Spleen (tissue), 11 donors: Measurements from ENCODE around the gene RUFY1. TPM values are rescaled to one million over a fixed set of nuclear protein-coding genes. Genes with fewer than 3 reads are reported as not detected.

Experiments
- DNase-seq: peaks from one replicate; pipeline ENCODE4 v3.0.0-alpha.2; 2020
- H3K27ac ChIP-seq, 8 donors: fragments of 200-600 bp; sonication (generic) in 7 of 8; 1 replicate in 4 of 8; 2 replicates in 4 of 8; pipeline versions ENCODE4 v1.5.0 to v1.8.0; 2016 to 2021; ENCODE audit warnings: inconsistent platforms in 4 of 8, mild to moderate bottlenecking in 4 of 8, moderate library complexity in 1 of 8
- H3K27me3 ChIP-seq, 7 donors: fragments of 200-600 bp; sonication (generic) in 6 of 7; replicated peaks in 1 of 7; 1 replicate in 4 of 7; 2 replicates in 3 of 7; pipeline versions ENCODE4 v1.5.0 to v1.8.0; 2016 to 2021; ENCODE audit warnings: inconsistent platforms in 3 of 7, mild to moderate bottlenecking in 1 of 7
- H3K36me3 ChIP-seq, 6 donors: fragments of 200-600 bp; sonication (generic) in 5 of 6; 1 replicate in 4 of 6; 2 replicates in 2 of 6; pipeline versions ENCODE4 v1.5.0 to v1.8.0; 2016 to 2021; ENCODE audit warnings: inconsistent platforms in 2 of 6
- H3K4me1 ChIP-seq, 6 donors: fragments of 200-600 bp; sonication (generic) in 5 of 6; 1 replicate in 3 of 6; 2 replicates in 3 of 6; pipeline versions ENCODE4 v1.5.0 to v1.8.0; 2016 to 2021; ENCODE audit warnings: inconsistent platforms in 3 of 6
- H3K4me3 ChIP-seq, 8 donors: fragments of 200-600 bp; sonication (generic) in 7 of 8; 1 replicate in 4 of 8; 2 replicates in 4 of 8; pipeline versions ENCODE4 v1.5.0 to v1.8.0; 2016 to 2021; ENCODE audit warnings: inconsistent platforms in 4 of 8, mild to moderate bottlenecking in 4 of 8, moderate library complexity in 2 of 8
- H3K9me3 ChIP-seq, 8 donors: fragments of 200-600 bp; sonication (generic) in 7 of 8; 1 replicate in 4 of 8; 2 replicates in 4 of 8; pipeline versions ENCODE4 v1.5.0 to v1.8.0; 2016 to 2021; ENCODE audit warnings: inconsistent platforms in 4 of 8
- CTCF ChIP-seq, 11 experiments: fragments of 200-600 bp in 7 of 11; fragments of 450-650 bp in 4 of 11; sonication (generic) in 4 of 11; IDR thresholded peaks in 8 of 11; conservative IDR thresholded peaks in 3 of 11; 1 replicate in 7 of 11; 2 replicates in 4 of 11; pipeline versions ENCODE4 v1.4.0 to v1.8.0; 2016 to 2021; ENCODE audit warnings: antibody characterized with exemption in 11 of 11, inconsistent platforms in 4 of 11, mild to moderate bottlenecking in 1 of 11
- POLR2A ChIP-seq, 3 donors: fragments of 450-650 bp; IDR thresholded peaks; one replicate each; pipeline ENCODE4 v1.5.1; 2017; ENCODE audit warnings: antibody characterized with exemption in 3 of 3, mild to moderate bottlenecking in 1 of 3
- POLR2AphosphoS5 ChIP-seq, 3 donors: sonication (generic); formaldehyde crosslinking; IDR thresholded peaks; one replicate each; pipeline ENCODE4 v1.5.1; 2017; ENCODE audit warnings: antibody characterized with exemption in 3 of 3
- WGBS, 5 donors: extraction: QIAGEN DNeasy Blood & Tissue Kit in 3 of 5; methylation state at CpG; one replicate each; pipeline versions ENCODE4 v1.1.5 to v1.1.7; 2013 to 2018; 5-methylcytosine and 5-hydroxymethylcytosine counted together
- intact Hi-C: fragments of 100-400 bp; cut with DNase I; formaldehyde crosslinking; loops from one replicate; pipeline ENCODE4 v1.15.0; 2023; ENCODE audit warnings: low total_unique reads
- polyA plus RNA-seq, 3 donors: library from polyadenylated mRNA; stranded (reverse); fragments of 200-250 nt; gene quantifications; one replicate each; pipeline ENCODE4 v1.2.1, GENCODE V29; 2013
- total RNA-seq, 7 donors: library from RNA; depleted of rRNA in 3 of 7; stranded (reverse); fragments of >200 nt in 3 of 7; fragmentation: NEBNext Ultra II Directional in 4 of 7; extraction: Animal tissue kit (Norgen Biotek cat#: 25700) in 4 of 7; gene quantifications; one replicate each; pipeline versions ENCODE4 v1.1.0 to v1.2.1, GENCODE V29; 2016 to 2021
- donor health status: healthy with polysubstance abuse.
- donor health status: DM: no; HTN: no; CAD: no; lungs with moderate emphysema.
- donor health status: DM: no; HTN: no; CAD: no.
- donor health status: Bipolar disorder and iron deficiency.
- donor health status: healthy.
- donor health status: DM: no; HTN: no; CAD: no.
- donor health status: DM: yes; HTN: yes; CAD: no.

Gene RUFY1
- total and polyA plus RNA-seq, 10 donors = 33.9 to 89.6 (median 67.3) TPM

GRCh38 chr5:179621551-179622214, 71.3 kb downstream of the RUFY1 start:
- Histone ChIP-seq H3K27ac (peak overlapping the region; percentile 69 to 100 (median 100)), H3K36me3 (peaks cover 12 to 59% (median 47%) of the 10 kb centered on the region in 6 donors), H3K4me1 (peaks cover 52 to 71% (median 67%) of the 10 kb centered on the region in 6 donors), H3K27me3 (no peaks in the 10 kb centered on the region), H3K9me3 (no peaks in the 10 kb centered on the region), H3K4me3 (peak overlapping the region; percentile 64 to 96 (median 84))
- 2 to 12% (median 9%) methylated on average over 11 of the region's 11 CpGs for WGBS, 5 donors
- DNase-seq = peak; percentile 53
- no peak for TF ChIP-seq CTCF (IDR thresholded peaks at IDR 0.05 in 8 of 11, conservative IDR thresholded peaks at IDR 0.05 in 3 of 11)
- no peak for TF ChIP-seq POLR2AphosphoS5 (IDR thresholded peaks at IDR 0.05)
- no peak for TF ChIP-seq POLR2A (IDR thresholded peaks at IDR 0.05)
- intact Hi-C loops = loop anchor here (5.0 kb wide), 1 partner anchor 76 kb away; the partner anchor contains the start of gene CANX

GRCh38 chr5:179623003-179623905, 72.9 kb downstream of the RUFY1 start, which contains the start of gene HNRNPH1:
Gene HNRNPH1 (minus strand): TSS chr5:179623671. CDS start chr5:179623133, 538 bp downstream.
- Histone ChIP-seq H3K36me3 (peaks cover 4 to 43% (median 31%) of the 10 kb centered on the region in 6 donors), H3K4me1 (peaks cover 46 to 57% (median 51%) of the 10 kb centered on the region in 6 donors), H3K9me3 (no peaks in the 10 kb centered on the region), H3K4me3 (peak within 1 kb of the TSS; percentile 64 to 96 (median 84)), H3K27ac (peak within 1 kb of the TSS; percentile 98 to 100 (median 100)), H3K27me3 (no peaks in the 10 kb centered on the region)
- TF ChIP-seq CTCF (IDR thresholded peaks at IDR 0.05 in 8 of 11, conservative IDR thresholded peaks at IDR 0.05 in 3 of 11) (peak in 8 of 11 experiments; percentile 4 to 46 (median 16)), POLR2AphosphoS5 (IDR thresholded peaks at IDR 0.05) (peak; percentile 100), POLR2A (IDR thresholded peaks at IDR 0.05) (peak; percentile 98 to 99 (median 99))
- DNase-seq = peak; percentile 99
- intact Hi-C loops = loop anchor here (5.0 kb wide), 1 partner anchor 74 kb away; the partner anchor contains the start of gene CANX
- WGBS, 5 donors = 0% methylated on average over 73 to 92 of the region's 92 CpGs; no CpG with 5 or more reads in 1 of the 5 donors

GRCh38 chr5:179623906-179624741, 73.8 kb downstream of the RUFY1 start:
- peak overlapping the region; percentile 49 to 96 (median 84) for H3K4me3 ChIP-seq
- intact Hi-C loops = loop anchor here (5.0 kb wide), 1 partner anchor 73 kb away; the partner anchor contains the start of gene CANX
- TF ChIP-seq POLR2A (IDR thresholded peaks at IDR 0.05) (no peak), CTCF (IDR thresholded peaks at IDR 0.05 in 8 of 11, conservative IDR thresholded peaks at IDR 0.05 in 3 of 11) (peak in 3 of 11 experiments; percentile 2 to 31 (median 6)), POLR2AphosphoS5 (IDR thresholded peaks at IDR 0.05) (no peak)
- H3K4me1 ChIP-seq = peaks cover 38 to 48% (median 43%) of the 10 kb centered on the region in 6 donors
- H3K27ac ChIP-seq = peak overlapping the region; percentile 98 to 100 (median 100)
- H3K27me3 ChIP-seq = no peaks in the 10 kb centered on the region
- 2 to 18% (median 14%) methylated on average over 16 to 68 of the region's 68 CpGs; no CpG with 5 or more reads in 1 of the 5 donors for WGBS, 5 donors
- H3K9me3 ChIP-seq = no peaks in the 10 kb centered on the region
- peak; percentile 92 for DNase-seq
- peaks cover 4 to 35% (median 25%) of the 10 kb centered on the region in 6 donors for H3K36me3 ChIP-seq
